Measurements from ENCODE around the gene TMEM53.

- TF ChIP-seq, protein P1, sequence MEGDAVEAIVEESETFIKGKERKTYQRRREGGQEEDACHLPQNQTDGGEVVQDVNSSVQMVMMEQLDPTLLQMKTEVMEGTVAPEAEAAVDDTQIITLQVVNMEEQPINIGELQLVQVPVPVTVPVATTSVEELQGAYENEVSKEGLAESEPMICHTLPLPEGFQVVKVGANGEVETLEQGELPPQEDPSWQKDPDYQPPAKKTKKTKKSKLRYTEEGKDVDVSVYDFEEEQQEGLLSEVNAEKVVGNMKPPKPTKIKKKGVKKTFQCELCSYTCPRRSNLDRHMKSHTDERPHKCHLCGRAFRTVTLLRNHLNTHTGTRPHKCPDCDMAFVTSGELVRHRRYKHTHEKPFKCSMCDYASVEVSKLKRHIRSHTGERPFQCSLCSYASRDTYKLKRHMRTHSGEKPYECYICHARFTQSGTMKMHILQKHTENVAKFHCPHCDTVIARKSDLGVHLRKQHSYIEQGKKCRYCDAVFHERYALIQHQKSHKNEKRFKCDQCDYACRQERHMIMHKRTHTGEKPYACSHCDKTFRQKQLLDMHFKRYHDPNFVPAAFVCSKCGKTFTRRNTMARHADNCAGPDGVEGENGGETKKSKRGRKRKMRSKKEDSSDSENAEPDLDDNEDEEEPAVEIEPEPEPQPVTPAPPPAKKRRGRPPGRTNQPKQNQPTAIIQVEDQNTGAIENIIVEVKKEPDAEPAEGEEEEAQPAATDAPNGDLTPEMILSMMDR (IDR thresholded peaks at IDR 0.05) = no peak
- TF ChIP-seq POLR2A (IDR thresholded peaks at IDR 0.05) = no peak
Observed at GRCh38 chr1:44647896-44648295, 26.4 kb downstream of the TMEM53 start.

All from stomach (tissue), 4 donors.